PC-9 (cell line): ENCODE measurements around the gene PDE10A.

Experiments
- EZH2 ChIP-seq: fragments of 200-600 bp; sonication (generic); IDR thresholded peaks from 2 replicates; pipeline ENCODE4 v1.8.0; 2017; ENCODE audit warnings: antibody characterized with exemption, low read depth
- TF ChIP-seq, protein P1 (sequence below): fragments of 200-600 bp; sonication (generic); conservative IDR thresholded peaks from 2 replicates; pipeline ENCODE4 v1.6.1; 2017; ENCODE audit warnings: mixed run types, antibody characterized with exemption, mild to moderate bottlenecking, moderate library complexity

DNA sequence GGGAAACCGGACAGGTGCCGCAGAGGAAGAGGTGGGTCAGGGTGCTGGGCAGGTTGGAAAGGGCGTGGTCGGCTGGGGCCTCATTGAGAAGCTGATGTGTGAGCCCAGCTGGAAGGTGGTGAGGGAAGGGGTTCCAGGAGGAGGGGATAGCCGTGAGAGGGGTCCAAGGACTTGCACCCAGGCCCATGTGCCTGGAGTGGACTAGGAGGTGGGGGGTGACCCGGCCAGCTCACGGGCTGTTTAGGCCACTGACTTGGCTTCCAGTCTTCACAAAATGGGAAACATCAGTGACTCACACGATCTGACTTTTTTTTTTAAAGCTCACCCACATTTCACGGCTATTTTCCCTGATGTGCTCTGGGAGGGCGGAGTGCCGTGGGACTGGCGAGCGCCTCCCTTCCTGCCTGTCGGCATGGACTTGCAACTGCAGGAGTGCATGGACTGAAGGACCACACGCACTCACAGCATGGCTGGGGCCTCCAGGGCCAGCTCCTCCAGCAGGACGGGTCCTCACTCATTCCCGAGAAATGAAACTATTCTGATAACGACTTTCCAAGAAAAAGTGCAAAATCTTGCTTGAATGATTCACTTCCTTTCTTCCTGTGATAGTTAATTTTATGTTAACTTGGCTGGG, 13.5 kb upstream of the PDE10A start:
- TF ChIP-seq, protein P1, sequence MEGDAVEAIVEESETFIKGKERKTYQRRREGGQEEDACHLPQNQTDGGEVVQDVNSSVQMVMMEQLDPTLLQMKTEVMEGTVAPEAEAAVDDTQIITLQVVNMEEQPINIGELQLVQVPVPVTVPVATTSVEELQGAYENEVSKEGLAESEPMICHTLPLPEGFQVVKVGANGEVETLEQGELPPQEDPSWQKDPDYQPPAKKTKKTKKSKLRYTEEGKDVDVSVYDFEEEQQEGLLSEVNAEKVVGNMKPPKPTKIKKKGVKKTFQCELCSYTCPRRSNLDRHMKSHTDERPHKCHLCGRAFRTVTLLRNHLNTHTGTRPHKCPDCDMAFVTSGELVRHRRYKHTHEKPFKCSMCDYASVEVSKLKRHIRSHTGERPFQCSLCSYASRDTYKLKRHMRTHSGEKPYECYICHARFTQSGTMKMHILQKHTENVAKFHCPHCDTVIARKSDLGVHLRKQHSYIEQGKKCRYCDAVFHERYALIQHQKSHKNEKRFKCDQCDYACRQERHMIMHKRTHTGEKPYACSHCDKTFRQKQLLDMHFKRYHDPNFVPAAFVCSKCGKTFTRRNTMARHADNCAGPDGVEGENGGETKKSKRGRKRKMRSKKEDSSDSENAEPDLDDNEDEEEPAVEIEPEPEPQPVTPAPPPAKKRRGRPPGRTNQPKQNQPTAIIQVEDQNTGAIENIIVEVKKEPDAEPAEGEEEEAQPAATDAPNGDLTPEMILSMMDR = no peak
- no peak for TF ChIP-seq EZH2
